Inflammatory macrophage (primary cell): ENCODE results near the gene LRBA.
"Not testable (repeated sequence)": the region's sequence is repeated elsewhere in the genome, so short reads cannot be mapped to it uniquely, and the experiment has no call there.

Experiments
- DNase-seq, 2 donors: peaks; one replicate each; pipeline ENCODE4 v3.0.0-alpha.2; 2020 to 2022

LRBA gene

DNA sequence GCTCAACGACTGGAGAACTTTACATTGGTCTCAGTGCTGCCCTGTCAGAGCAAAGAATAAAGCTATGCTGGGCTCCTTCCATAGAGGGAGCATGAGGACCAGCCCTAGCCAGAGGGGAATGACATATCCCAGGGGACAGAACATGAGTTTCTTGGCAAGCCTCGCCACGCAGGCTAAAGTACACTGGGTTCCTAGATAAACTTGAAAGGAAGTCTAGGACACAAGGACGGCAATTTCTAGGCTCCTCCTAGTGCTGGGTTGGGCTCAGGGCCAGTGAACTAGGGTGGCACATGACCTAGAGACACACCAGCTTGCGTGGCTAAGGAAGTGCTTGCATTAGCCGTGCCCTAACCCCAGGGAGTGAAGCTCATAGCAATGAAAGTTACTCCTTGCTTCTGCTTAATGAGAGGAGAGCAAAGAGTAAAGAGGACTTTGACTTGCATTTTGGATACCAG lies 292.1 kb downstream of the LRBA start:
- peak; percentile 78 to 83 for DNase-seq

- DNase-seq: no peak
These were observed 294.0 kb downstream of the LRBA start for GRCh38 chr4:150720973-150721518.

GRCh38 chr4:150717952-150718351 lies 297.1 kb downstream of the LRBA start:
- DNase-seq: no peak

DNA sequence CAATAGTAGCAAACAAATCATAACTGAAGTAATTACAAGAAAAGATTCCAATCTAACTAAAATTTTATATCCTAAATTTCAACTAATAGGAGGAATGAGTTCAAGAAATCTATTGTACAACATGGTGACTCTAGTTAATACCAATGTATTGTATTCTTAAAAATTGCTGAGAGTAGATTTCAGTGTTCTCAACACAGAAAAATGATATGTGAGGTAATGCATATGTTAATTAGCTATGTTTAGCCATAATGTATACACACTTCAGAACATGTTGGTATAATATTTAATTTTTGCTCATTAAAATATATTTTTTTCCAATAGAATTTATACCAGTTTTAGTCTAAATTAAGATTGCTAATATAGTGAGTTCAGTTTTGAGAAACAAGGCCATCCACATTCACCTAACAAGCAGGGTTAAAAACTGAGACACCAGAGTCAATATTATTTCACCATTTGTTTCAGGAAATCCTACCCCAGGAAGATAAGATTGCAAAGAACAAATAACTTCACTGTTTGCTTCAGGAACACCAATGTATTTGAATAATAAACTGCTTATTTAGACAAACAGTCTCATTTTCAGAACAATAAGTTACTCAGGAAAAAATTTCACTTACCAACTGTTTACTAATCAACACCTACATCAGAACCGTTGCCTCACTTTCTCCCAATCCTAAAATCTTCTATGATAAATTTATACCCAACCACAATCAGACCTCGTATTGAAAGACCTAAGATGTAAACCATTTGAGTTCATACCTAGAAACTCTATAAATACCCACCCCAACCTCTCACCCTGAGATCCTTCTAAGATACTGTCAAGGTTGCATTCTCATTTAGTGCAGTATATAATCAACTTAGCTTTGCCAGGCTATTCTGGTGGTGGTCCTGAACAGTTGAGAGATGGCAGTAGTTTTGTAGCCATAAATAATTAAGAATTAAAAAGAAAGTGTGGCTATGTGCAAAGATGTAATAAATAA lies 300.3 kb downstream of the LRBA start:
- no peak for DNase-seq

GRCh38 chr4:150713251-150713650 lies 301.8 kb downstream of the LRBA start:
- DNase-seq: no peak

- no peak for DNase-seq
These were observed 304.2 kb downstream of the LRBA start for GRCh38 chr4:150710770-150711375.

GRCh38 chr4:150708004-150708403 lies 307.1 kb downstream of the LRBA start:
- DNase-seq: no peak

DNA sequence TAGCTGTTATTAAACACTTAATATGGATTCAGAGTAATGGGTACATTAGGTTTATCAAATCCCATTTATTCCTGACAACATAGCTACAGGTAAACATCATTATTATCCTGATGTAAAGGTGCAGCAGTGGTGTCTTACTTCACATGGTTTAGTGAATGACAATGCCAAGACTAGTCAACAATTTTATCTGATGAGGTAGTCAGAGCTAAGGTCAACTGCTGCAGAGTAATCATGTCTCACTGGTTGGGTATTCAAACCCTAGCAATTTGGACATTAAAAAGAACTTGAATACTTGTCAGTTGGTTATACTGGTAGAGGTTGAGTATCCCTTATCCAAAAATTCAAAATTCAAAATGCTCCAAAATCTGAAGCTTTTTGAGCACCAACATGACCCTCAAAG lies 315.5 kb downstream of the LRBA start:
- no peak for DNase-seq

DNA sequence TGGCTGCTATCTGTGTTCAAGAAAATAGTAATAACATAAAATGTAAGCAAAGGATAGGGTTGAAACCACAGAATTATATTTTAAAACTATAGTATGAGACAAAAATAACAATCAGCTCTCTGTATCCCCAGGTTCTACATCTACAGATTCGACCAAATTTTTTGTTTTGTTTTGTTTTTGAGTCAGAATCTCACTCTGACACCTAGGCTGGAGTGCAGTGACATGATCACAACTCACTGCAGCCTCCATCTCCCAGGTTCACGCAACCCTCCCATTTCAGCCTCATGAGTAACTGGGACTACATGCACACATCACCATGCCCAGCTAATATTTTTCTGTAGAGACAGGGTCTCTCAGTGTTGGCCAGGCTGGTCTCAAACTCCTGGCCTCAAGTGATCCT lies 319.9 kb downstream of the LRBA start:
- no peak for DNase-seq

DNA sequence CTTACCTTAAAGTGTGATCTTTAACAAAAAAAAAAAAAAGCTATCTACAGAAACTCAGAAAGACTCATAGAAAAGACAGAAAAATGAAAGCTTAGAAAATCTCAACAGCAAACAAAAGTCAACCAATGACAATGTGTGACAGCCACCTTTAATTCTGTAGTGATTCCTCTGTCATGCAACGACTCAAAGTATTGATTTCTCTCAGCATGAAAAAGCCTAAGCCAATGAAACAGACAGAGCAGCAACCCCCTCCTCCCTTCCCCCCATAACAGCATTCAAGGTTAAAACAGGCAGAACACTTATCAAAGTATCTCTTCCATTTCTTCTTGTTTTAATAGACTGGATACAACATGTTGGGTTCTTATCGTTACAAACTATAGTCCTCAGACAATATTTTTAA lies 320.6 kb downstream of the LRBA start:
- DNase-seq: no peak

DNA sequence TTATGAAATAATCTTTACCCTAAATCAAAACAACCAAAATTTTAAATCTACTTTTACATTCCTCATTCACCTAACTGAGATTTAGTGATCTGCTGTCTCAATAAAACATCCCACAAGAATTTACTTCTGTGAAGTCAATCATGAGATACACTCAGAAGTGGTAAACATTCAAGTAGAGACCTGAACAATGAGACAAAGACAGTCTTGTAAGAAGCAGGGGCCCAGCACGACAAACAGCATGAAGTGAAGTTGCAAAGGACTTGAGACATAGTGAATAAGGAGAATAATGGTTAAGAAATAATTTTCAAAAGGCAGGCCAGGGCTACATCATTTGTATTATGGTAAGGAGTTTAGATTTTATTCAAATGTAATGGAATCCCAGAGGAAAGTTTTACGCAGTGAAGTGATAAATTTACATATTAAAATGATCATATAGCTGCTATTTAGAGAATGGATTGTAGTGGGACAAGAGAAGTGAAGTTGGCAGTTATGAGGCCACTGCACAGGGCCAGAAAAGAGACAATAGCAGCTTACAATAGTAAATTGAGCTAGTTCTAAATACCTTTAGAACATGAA lies 331.2 kb downstream of the LRBA start:
- no peak for DNase-seq

- no peak for DNase-seq
These were observed 333.0 kb downstream of the LRBA start for GRCh38 chr4:150682126-150682525.

GRCh38 chr4:150681063-150681462 lies 334.0 kb downstream of the LRBA start:
- DNase-seq: no peak

DNA sequence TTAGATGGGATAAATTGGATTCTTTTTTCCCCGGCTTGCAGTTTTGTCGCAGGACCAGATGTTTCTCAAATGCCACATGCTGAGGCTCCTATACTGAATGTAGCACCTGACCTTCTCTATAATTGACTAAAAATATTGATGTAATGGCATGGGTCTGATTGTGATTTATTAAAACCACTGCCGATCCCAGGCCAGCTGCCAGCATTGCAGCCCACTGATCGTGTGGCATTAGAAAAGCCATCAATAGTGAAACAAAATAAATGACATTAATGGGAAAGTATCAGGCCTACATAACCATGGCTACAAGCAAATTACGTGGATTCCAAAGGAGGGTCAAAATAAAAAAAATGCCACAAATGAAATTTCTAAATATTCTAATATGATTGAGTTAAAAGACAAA lies 334.4 kb downstream of the LRBA start:
- DNase-seq: no peak

DNA sequence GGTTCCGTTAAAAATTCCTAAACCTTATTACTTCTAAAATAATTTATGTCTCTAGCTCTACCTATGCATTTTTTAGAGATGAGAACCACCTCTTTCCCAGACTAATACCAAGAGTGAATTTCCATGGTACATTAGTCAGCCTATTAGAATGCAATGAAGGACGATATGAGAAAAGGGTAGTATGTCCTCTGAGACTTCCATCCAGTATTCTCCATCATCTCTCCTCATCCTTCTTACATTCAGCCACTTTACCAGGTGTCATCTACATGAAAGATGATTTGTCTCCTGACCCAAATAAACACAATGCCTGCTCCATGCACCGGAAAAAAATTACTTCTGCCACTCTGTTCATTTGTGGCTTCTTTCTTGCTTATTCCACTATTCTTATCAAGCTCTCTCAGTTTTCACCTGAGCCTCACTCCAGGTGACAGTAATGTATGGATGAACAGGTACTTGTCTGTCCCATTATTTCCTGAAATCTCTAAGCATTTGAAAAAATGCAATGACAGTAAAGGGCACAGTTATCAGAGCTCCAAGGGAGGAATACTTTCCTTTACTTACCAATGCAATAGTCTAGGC lies 335.2 kb downstream of the LRBA start:
- DNase-seq: no peak

- no peak for DNase-seq
These were observed 335.9 kb downstream of the LRBA start for GRCh38 chr4:150679018-150679764.

- peak; percentile 17 to 26 for DNase-seq
These were observed 341.3 kb downstream of the LRBA start for GRCh38 chr4:150673793-150674192.

DNA sequence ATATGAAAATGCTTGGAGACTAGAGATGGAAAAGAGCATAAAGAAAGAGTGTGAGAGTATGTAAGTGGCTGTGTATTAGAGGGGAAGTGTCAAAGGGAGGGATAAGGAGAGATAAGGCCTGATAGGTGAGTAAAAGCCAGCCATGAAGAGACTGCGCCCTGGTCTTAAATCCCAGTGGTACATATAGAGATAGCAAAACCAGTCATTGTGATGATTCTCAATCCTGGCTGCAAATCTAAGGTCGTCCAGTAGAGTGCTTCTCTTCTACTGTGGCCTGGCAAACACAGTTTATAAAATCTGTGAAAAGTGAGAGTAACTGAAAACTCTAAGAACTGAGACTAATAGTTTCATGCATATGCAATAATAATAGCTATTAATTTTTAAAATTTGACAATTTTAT lies 346.3 kb downstream of the LRBA start:
- DNase-seq: no peak

- no peak for DNase-seq
These were observed 350.1 kb downstream of the LRBA start for GRCh38 chr4:150664935-150665334.

- no peak for DNase-seq
These were observed 352.4 kb downstream of the LRBA start for GRCh38 chr4:150662686-150663085.

DNA sequence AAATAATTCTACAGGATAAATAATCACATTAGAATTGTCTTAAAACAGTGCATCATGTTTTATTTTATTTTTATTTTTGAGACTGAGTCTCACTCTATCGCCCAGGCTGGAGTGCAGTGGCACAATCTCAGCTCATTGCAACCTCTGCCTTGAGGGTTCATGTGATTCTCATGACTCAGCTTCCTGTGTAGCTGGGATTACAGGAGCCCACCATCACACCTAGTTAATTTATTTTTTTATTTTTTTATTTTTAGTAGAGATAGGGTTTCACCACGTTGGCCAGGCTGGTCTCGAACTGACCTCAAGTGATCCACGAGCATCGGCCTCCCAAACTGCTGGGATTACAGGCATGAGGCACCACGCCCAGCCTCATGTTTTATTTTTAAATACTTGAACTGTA lies 353.5 kb downstream of the LRBA start:
- not testable (repeated sequence) for DNase-seq

- DNase-seq: not testable (repeated sequence)
These were observed 356.8 kb downstream of the LRBA start for GRCh38 chr4:150658258-150658657.
